ENCODE results near the gene SIRPB2.

The SIRPB2 gene

DNA sequence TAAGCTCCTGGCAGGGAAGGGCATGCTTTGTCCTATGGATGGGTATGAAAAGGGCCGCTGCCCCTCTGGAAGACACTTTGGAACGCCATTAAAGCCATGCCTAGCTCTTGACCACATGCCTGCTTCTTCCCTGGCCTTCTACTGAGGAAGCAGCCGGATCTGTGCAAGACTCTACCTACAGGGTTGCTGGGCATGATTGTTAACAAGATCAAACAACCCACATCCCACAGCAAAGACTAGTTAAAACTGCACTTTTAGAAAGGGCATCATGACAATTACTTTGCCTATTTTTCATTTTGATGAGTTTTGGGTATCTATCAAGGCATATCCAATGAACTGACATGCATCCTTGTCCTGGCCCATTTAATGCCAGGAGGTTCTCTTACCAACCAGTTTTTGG, 50.1 kb downstream of the SIRPB2 start:
- no peak for TF ChIP-seq ZFX (IDR thresholded peaks at IDR 0.05; ENCODE audit: borderline replicate concordance)
- TF ChIP-seq, protein P1, sequence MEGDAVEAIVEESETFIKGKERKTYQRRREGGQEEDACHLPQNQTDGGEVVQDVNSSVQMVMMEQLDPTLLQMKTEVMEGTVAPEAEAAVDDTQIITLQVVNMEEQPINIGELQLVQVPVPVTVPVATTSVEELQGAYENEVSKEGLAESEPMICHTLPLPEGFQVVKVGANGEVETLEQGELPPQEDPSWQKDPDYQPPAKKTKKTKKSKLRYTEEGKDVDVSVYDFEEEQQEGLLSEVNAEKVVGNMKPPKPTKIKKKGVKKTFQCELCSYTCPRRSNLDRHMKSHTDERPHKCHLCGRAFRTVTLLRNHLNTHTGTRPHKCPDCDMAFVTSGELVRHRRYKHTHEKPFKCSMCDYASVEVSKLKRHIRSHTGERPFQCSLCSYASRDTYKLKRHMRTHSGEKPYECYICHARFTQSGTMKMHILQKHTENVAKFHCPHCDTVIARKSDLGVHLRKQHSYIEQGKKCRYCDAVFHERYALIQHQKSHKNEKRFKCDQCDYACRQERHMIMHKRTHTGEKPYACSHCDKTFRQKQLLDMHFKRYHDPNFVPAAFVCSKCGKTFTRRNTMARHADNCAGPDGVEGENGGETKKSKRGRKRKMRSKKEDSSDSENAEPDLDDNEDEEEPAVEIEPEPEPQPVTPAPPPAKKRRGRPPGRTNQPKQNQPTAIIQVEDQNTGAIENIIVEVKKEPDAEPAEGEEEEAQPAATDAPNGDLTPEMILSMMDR (IDR thresholded peaks at IDR 0.05) = no peak
- no peak overlapping the region for H3K27ac ChIP-seq

DNA sequence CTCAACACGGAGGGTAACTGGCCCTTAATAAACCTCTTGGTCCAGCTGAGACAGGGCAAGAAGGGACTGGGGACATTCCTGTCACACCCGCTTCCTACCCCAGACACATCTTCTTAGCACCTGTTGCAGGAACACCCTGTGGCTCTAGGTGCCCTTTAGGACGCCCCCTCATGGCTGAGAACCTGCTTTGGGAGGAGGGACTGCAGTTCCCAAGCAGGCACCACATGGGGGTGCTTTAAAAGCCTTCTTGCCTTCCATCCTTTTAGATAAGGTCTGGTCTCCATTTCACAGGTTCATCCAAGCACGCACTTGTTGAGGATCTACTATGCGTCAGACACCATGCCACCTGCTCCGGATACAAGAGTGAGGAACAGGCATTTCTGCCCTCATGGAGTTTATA, 51.2 kb downstream of the SIRPB2 start:
- H3K27ac ChIP-seq = no peak overlapping the region
- TF ChIP-seq ZFX (IDR thresholded peaks at IDR 0.05; ENCODE audit: borderline replicate concordance) = no peak
- TF ChIP-seq, protein P1 (IDR thresholded peaks at IDR 0.05) = 0 out of 2 replicates have a peak, but pooled peaks have one; percentile 7

DNA sequence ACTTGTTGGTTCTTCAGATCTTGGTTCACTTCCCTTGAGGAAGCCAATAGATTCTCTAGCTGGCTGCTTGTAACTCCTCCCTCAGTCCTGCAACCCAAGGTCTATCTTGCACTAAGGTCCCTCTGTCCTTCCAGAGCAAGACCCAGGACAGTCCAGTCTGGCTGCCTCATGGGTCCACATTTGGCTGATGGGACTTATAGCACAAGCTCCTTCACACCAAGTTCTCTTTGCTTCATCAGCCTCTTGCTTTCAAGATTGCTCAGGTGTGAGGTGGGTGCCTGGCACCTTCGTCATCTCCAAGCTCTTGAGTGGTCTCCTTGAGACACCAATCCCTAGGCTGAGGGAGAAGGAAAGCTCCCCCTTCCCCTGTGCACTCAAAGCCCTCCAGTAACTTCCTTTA, 52.9 kb downstream of the SIRPB2 start:
- no peak overlapping the region for H3K27ac ChIP-seq
- TF ChIP-seq, protein P1 (IDR thresholded peaks at IDR 0.05) = no peak

DNA sequence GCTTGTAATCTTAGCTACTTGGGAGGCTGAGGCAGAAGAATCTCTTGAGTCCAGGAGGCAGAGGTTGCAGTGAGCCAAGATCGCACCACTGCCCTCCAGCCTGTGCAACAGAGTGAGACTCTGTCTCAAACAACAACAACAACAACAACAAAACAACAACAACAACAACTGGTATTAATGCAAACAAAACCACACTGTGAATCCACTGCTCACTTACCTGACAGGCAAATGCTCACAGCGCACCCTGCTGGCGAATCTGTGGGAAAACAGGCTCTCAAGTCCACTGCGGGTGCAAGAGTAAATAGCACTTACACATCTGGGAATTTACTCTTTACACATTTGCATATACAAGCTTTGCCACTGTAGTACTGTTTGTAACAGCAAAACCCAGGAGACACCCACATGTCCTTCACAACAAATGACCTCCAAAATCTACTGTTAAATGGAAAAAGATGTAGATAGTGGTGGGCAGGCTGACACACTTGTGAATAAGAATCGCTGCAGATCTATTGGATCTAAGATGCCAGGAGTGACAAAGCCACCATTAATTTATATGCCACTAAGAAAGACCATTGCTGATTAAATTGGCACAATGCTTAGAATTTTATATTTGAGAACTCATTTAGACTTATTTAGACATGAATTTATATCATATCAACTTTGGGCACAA, 53.9 kb downstream of the SIRPB2 start:
- TF ChIP-seq ZFX (IDR thresholded peaks at IDR 0.05; ENCODE audit: borderline replicate concordance) = no peak
- TF ChIP-seq, protein P1 (IDR thresholded peaks at IDR 0.05) = peak; percentile 93
- no peak overlapping the region for H3K27ac ChIP-seq

DNA sequence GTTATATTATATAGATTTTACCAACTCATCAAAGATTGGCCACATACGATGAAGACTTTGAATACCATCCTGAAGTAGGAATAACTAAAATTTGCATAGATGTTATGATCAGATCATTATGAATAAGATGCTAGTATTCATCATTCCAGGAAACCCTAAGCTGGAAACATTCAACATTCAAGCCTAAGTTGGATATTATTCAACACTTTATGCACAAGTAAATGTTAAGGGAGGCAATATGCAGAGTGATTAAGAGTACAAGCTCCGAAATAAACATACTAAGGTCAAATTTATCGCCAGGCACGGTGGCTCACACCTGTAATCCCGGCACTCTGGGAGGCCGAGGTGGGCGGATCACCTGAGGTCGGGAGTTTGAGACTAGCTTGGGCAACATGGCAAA, 55.0 kb downstream of the SIRPB2 start:
- TF ChIP-seq, protein P1 (IDR thresholded peaks at IDR 0.05) = no peak
- TF ChIP-seq ZFX (IDR thresholded peaks at IDR 0.05; ENCODE audit: borderline replicate concordance) = no peak

DNA sequence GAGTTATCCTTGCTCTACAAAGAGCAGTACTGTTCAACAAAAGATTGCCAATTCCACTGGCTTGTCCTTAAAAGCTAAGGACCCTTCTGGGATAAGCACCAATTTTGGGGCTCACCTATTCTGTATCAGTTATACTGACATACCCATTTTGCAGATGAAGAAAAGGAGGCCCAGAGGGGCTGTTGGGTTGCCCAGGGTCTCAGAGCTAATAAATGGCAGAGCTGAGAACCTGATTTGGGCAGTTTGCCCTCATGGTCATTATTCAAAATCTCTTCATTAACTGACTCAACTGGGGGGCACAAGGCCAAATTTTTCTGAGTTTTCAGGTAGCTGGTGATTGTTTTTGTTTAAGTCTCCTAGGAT, 55.9 kb downstream of the SIRPB2 start:
- no peak overlapping the region for H3K27ac ChIP-seq

More for the DNA sequence above, 55.0 kb downstream of the SIRPB2 start:
- H3K27ac ChIP-seq = no peak overlapping the region

More for the DNA sequence above, 55.9 kb downstream of the SIRPB2 start:
- TF ChIP-seq, protein P1 (IDR thresholded peaks at IDR 0.05) = no peak
- TF ChIP-seq ZFX (IDR thresholded peaks at IDR 0.05; ENCODE audit: borderline replicate concordance) = no peak
